Right lobe of liver (tissue), 6 donors: ENCODE data around the gene MORN2. TPM values are rescaled to one million over a fixed set of nuclear protein-coding genes. Genes with fewer than 3 reads are reported as not detected.

ENCODE experiments used
- ATAC-seq, 4 donors: fragments of 200-7000 bp; cut with Tn5 transposase; one replicate each; pipeline ENCODE4 v1.9.1; 2020; ENCODE audit warnings: mild to moderate bottlenecking in 4 of 4, moderate library complexity in 4 of 4
- DNase-seq, 3 donors: peaks; one replicate each; pipeline ENCODE4 v3.0.0-alpha.2; 2020
- H3K27ac ChIP-seq, 3 donors: fragments of 200-600 bp; one replicate each; pipeline ENCODE4 v1.8.0; 2022
- H3K27me3 ChIP-seq, 2 donors: fragments of 200-600 bp; one replicate each; pipeline ENCODE4 v1.8.0; 2022
- H3K36me3 ChIP-seq, 4 donors: fragments of 200-600 bp; sonication (generic) in 1 of 4; one replicate each; pipeline versions ENCODE4 v1.5.1 to v1.8.0; 2017 to 2022; ENCODE audit warnings: control low read depth in 1 of 4
- H3K4me1 ChIP-seq, 4 donors: fragments of 200-600 bp; sonication (generic) in 1 of 4; one replicate each; pipeline versions ENCODE4 v1.5.1 to v1.8.0; 2017 to 2022; ENCODE audit warnings: control low read depth in 1 of 4
- H3K4me3 ChIP-seq, 3 donors: fragments of 200-600 bp; one replicate each; pipeline ENCODE4 v1.8.0; 2022
- H3K9me3 ChIP-seq, 4 donors: fragments of 200-600 bp; sonication (generic) in 1 of 4; one replicate each; pipeline versions ENCODE4 v1.5.1 to v1.8.0; 2017 to 2022; ENCODE audit warnings: control low read depth in 1 of 4
- POLR2A ChIP-seq: fragments of 450-650 bp; IDR thresholded peaks from one replicate; pipeline ENCODE4 v1.6.1; 2017; ENCODE audit warnings: antibody characterized with exemption, mild to moderate bottlenecking
- WGBS: methylation state at CpG from one replicate; pipeline ENCODE4 v1.1.6; 2018; ENCODE audit warnings: low coverage, low lambda C conversion rate; ENCODE audit not compliant: insufficient coverage; ENCODE audit errors: missing lambda C conversion rate; 5-methylcytosine and 5-hydroxymethylcytosine counted together
- intact Hi-C, 2 donors: fragments of 100-400 bp; cut with DNase I; formaldehyde crosslinking; loops; one replicate each; pipeline versions ENCODE4 v1.11.2 to v1.14.1; 2022
- total RNA-seq, 6 experiments: library from RNA; depleted of rRNA in 2 of 6; stranded (reverse); fragments of >200 nt in 2 of 6; fragmentation: NEBNext Ultra II Directional in 3 of 6; extraction: Animal tissue kit (Norgen Biotek cat#: 25700) in 3 of 6; gene quantifications; one replicate each; pipeline versions ENCODE4 v1.1.0 to v1.2.4, GENCODE V29; 2016 to 2023
- TF ChIP-seq, protein P1 (sequence below), 4 donors: fragments of 200-600 bp in 3 of 4; fragments of 450-650 bp in 1 of 4; IDR thresholded peaks; one replicate each; pipeline versions ENCODE4 v1.5.1 to v1.8.0; 2016 to 2022; ENCODE audit warnings: antibody characterized with exemption in 4 of 4, mild to moderate bottlenecking in 2 of 4
- donor health status: DM: no; HTN: yes; CAD: no.
- donor health status: DM: no; HTN: no; CAD: no.
- donor health status: DM: no; HTN: no; CAD: no.
- donor health status: DM: no; HTN: yes; CAD: no.
- donor health status: DM: no; HTN: yes; CAD: no.

Gene MORN2
- total RNA-seq, 6 experiments from 2014 or later, result 4.1 to 8.1 (median 5.0) TPM

DNA sequence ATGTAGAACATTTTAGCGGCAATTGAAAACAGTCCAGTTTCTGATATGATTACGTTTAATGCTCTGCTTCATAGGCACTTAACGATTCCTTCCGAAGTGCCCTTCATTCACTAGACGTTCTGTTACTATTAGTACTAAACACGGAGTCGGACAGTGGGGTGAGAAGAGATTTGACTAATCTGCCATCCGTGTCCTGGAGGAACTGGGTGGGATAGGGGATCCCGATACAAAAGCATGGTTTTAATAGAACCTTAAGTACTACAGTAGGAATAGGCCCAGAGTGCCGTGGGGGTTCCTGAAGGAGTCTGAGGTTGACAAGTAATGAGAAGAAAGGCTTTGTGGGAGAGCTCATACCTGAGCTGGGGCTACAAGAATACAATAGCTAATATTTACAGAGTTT lies 631 bp downstream of the MORN2 start:
- 30% methylated on average over 10 of the region's 10 CpGs for WGBS
- TF ChIP-seq, protein P1, sequence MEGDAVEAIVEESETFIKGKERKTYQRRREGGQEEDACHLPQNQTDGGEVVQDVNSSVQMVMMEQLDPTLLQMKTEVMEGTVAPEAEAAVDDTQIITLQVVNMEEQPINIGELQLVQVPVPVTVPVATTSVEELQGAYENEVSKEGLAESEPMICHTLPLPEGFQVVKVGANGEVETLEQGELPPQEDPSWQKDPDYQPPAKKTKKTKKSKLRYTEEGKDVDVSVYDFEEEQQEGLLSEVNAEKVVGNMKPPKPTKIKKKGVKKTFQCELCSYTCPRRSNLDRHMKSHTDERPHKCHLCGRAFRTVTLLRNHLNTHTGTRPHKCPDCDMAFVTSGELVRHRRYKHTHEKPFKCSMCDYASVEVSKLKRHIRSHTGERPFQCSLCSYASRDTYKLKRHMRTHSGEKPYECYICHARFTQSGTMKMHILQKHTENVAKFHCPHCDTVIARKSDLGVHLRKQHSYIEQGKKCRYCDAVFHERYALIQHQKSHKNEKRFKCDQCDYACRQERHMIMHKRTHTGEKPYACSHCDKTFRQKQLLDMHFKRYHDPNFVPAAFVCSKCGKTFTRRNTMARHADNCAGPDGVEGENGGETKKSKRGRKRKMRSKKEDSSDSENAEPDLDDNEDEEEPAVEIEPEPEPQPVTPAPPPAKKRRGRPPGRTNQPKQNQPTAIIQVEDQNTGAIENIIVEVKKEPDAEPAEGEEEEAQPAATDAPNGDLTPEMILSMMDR (IDR thresholded peaks at IDR 0.05), result no peak
- TF ChIP-seq POLR2A, result no peak
- intact Hi-C loops, result no loop called here
- ATAC-seq (no peak), DNase-seq (no peak)
- no peaks in the 10 kb centered on the region for H3K9me3 ChIP-seq
- no peak overlapping the region for H3K27ac ChIP-seq
- peaks cover 0 to 4% (median 0%) of the 10 kb centered on the region in 4 donors for H3K36me3 ChIP-seq
- peaks cover 0 to 3% (median 0%) of the 10 kb centered on the region in 4 donors for H3K4me1 ChIP-seq
- H3K27me3 ChIP-seq, result no peaks in the 10 kb centered on the region
- peak overlapping the region; percentile 61 to 83 (median 75) for H3K4me3 ChIP-seq

DNA sequence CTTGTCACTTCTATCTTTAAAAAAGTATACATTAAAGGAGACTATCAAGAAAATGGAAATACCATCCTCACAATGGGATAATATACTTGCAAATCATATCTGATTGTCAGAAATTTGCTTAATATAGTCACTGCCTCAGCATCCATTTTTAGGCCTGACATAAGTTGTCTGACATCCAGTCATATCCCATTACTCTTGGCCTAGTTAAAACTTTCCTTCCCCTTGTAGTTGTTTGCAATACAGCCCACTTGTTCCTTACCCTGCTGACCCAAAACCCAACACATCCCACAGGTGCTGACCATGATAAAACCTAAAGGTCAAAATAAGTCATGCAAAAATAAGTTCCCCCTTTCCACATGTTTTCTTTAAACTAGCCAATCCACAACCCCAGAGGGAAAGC lies 10.3 kb downstream of the MORN2 start:
- no peaks in the 10 kb centered on the region for H3K4me1 ChIP-seq
- intact Hi-C loops, result no loop called here
- no peaks in the 10 kb centered on the region for H3K9me3 ChIP-seq
- TF ChIP-seq, protein P1 (IDR thresholded peaks at IDR 0.05), result no peak
- TF ChIP-seq POLR2A, result no peak
- H3K27me3 ChIP-seq, result no peaks in the 10 kb centered on the region
- H3K36me3 ChIP-seq, result no peaks in the 10 kb centered on the region
- H3K27ac ChIP-seq, result no peak overlapping the region
- no peak for ATAC-seq
- no peak overlapping the region for H3K4me3 ChIP-seq
- DNase-seq, result no peak

DNA sequence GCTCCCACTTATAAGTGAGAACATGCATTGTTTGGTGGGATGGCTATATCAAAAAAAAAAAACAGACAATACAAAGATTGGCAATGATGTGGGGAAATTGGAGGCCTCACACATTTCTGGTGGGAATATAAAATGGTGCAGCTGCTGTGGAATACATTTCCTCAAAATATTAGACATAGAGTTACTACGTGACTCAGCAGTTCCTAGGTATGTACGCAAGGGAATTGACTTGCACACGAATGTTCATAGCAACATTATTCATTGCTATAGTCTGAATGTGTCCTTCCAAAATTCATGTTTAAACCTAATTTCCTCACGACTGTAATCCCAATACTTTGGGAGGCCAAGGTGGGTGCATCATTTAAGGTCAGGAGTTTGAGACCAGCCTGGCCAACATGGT lies 11.6 kb downstream of the MORN2 start:
- Histone ChIP-seq H3K4me3 (no peak overlapping the region), H3K4me1 (no peaks in the 10 kb centered on the region), H3K9me3 (no peaks in the 10 kb centered on the region), H3K36me3 (no peaks in the 10 kb centered on the region), H3K27me3 (no peaks in the 10 kb centered on the region), H3K27ac (no peak overlapping the region)
- 86% methylated on average over 4 of the region's 4 CpGs for WGBS
- no peak for DNase-seq
- no peak for ATAC-seq
- TF ChIP-seq, protein P1 (IDR thresholded peaks at IDR 0.05), result no peak
- no peak for TF ChIP-seq POLR2A
- intact Hi-C loops, result no loop called here

DNA sequence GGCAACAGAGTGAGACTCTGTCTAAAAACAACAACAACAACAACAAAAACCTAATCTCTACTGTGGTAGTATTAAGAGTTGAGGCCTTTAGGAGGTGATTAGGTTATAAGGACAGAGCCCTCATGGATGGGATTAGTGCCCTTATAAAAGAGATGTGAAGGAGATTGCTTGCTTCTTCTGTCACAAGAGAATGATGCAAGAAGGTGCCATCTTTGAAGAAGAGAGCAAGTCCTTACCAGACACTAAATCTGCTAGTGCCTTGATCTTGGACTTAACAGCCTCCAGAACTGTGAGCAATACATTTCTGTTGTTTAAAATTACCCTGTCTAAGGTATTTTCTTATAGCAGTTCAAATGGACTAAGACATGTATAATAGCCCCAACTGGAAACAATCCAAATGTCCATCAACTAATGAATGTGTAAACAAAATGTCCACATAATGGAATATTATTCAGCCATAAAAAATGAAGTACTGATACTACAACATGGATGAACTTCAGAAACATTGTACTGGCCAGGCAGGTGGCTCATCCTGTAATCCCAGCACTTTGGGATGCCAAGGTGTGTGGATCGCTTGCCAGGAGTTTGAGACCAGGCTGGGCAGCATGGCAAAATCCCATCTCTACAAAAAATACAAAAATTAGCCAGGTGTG lies 12.3 kb downstream of the MORN2 start:
- 91% methylated on average over 1 of the region's 1 CpG for WGBS

More for the DNA sequence above, 12.3 kb downstream of the MORN2 start:
- no peaks in the 10 kb centered on the region for H3K27me3 ChIP-seq
- no peak overlapping the region for H3K4me3 ChIP-seq
- H3K36me3 ChIP-seq, result no peaks in the 10 kb centered on the region
- DNase-seq (no peak), ATAC-seq (no peak)
- H3K4me1 ChIP-seq, result no peaks in the 10 kb centered on the region
- no peak overlapping the region for H3K27ac ChIP-seq
- intact Hi-C loops, result no loop called here
- TF ChIP-seq, protein P1 (IDR thresholded peaks at IDR 0.05), result no peak
- no peak for TF ChIP-seq POLR2A
- no peaks in the 10 kb centered on the region for H3K9me3 ChIP-seq
